A673 (cell line): Measurements from ENCODE around the gene SRSF12. TPM values are rescaled to one million over a fixed set of nuclear protein-coding genes. Genes with fewer than 3 reads are reported as not detected.

Experiments
- BruUV-seq: library from RNA; stranded (reverse); fragments of 400-500 nt; replicated peaks from 2 replicates; lab custom pipeline; 2021; lab: Mats Ljungman, UMichigan
- CTCF ChIA-PET: fragments of 300-600 bp; sonication (Branson Sonifier 250); formaldehyde crosslinking; loops from one replicate; lab custom pipeline; 2022; ENCODE audit warnings: antibody characterized with exemption; lab: Charles Lee
- POLR2A ChIA-PET: fragments of 300-600 bp; sonication (Branson Sonifier 250); formaldehyde crosslinking; loops from one replicate; lab custom pipeline; 2022; ENCODE audit warnings: antibody characterized with exemption; ENCODE audit not compliant: low non-redundant PET; lab: Charles Lee
- DNase-seq: peaks from one replicate; pipeline ENCODE4 v3.0.0-alpha.2; 2015; ENCODE audit warnings: low spot score
- H3K27ac ChIP-seq: fragments of 200-600 bp; sonication (generic); 2 replicates; pipeline ENCODE4 v1.5.1; 2016; ENCODE audit warnings: mixed run types, low read depth, mild to moderate bottlenecking, mixed read lengths, antibody characterized with exemption, low read length; ENCODE audit not compliant: poor library complexity, severe bottlenecking
- H3K27me3 ChIP-seq: fragments of 200-600 bp; sonication (generic); replicated peaks from 2 replicates; pipeline ENCODE4 v1.6.1; 2017; ENCODE audit warnings: mixed run types, low read depth, mild to moderate bottlenecking, mixed read lengths, antibody characterized with exemption, low read length; ENCODE audit not compliant: insufficient read depth, poor library complexity
- H3K36me3 ChIP-seq: fragments of 200-600 bp; sonication (generic); 2 replicates; pipeline ENCODE4 v1.6.1; 2016; ENCODE audit warnings: mixed run types, mild to moderate bottlenecking, mixed read lengths, antibody characterized with exemption, low read length; ENCODE audit not compliant: insufficient read depth, poor library complexity, severe bottlenecking
- H3K4me1 ChIP-seq: fragments of 200-600 bp; sonication (generic); 2 replicates; pipeline ENCODE4 v1.6.1; 2017; ENCODE audit warnings: mixed run types, mild to moderate bottlenecking, mixed read lengths, antibody characterized with exemption, low read length; ENCODE audit not compliant: insufficient read depth, poor library complexity, severe bottlenecking
- H3K4me3 ChIP-seq: fragments of 200-600 bp; sonication (generic); 2 replicates; pipeline ENCODE4 v1.5.1; 2016; ENCODE audit warnings: low read depth, mixed run types, mild to moderate bottlenecking, mixed read lengths, low read length; ENCODE audit not compliant: poor library complexity, severe bottlenecking
- H3K9me3 ChIP-seq: fragments of 200-600 bp; sonication (generic); 2 replicates; pipeline ENCODE4 v1.6.1; 2016; ENCODE audit warnings: mixed run types, low read depth, mild to moderate bottlenecking, mixed read lengths, antibody characterized with exemption, low read length; ENCODE audit not compliant: poor library complexity, severe bottlenecking
- EZH2 ChIP-seq: fragments of 200-600 bp; sonication (generic); IDR thresholded peaks from 2 replicates; pipeline ENCODE4 v1.6.1; 2017; ENCODE audit warnings: borderline replicate concordance, low read depth, mild to moderate bottlenecking, mixed read lengths, antibody characterized with exemption, low read length; ENCODE audit not compliant: poor library complexity, severe bottlenecking
- intact Hi-C: fragments of 100-400 bp; cut with micrococcal nuclease; formaldehyde crosslinking; loops from one replicate; pipeline ENCODE4 v1.10.0; 2022; ENCODE audit not compliant: unreplicated experiment
- total RNA-seq: library from RNA; stranded (reverse); gene quantifications from 2 replicates; pipeline ENCODE4 v1.2.3, GENCODE V29; 2021
- TF ChIP-seq, protein P1 (sequence below): fragments of 300-800, 200-600 bp; sonication (generic); conservative IDR thresholded peaks from 2 replicates; pipeline ENCODE4 v1.5.1; 2017; ENCODE audit warnings: low read depth, mild to moderate bottlenecking, antibody characterized with exemption, low read length, moderate library complexity, mixed read lengths

The SRSF12 gene
- total RNA-seq, 1 experiment from 2014 or later, result 14.3 TPM

DNA sequence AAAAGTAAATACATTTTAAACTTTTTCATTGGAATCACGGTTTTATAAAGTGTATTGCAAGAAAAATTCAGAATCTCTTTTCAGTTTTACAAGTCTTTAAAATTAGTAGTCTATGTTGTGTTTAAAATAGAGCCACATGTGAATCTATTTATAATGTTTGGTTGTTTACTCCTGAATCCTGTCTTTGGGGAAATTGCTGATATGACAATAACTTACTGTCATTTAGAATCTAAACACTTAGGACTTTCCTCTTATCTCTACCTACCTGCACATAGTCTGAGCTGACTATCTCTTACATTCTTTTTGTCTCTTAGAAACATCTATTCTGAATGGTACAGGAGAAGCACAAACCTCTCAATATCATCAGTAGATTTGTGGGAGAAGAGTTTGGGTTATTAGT, 4.1 kb upstream of the SRSF12 start:
- ChIA-PET POLR2A (no interaction called here), CTCF (no interaction called here)
- Histone ChIP-seq H3K36me3 (no peaks in the 10 kb centered on the region), H3K27me3 (no peaks in the 10 kb centered on the region), H3K27ac (no peak overlapping the region), H3K4me1 (peaks cover 5% of the 10 kb centered on the region), H3K9me3 (no peaks in the 10 kb centered on the region), H3K4me3 (no peak overlapping the region)
- BruUV-seq, result no TSS peak
- DNase-seq, result no peak
- intact Hi-C loops, result loop anchor here (1.0 kb wide), 2 partner anchors 120 to 246 kb away; no protein-coding TSS in a partner anchor
- TF ChIP-seq, protein P1, sequence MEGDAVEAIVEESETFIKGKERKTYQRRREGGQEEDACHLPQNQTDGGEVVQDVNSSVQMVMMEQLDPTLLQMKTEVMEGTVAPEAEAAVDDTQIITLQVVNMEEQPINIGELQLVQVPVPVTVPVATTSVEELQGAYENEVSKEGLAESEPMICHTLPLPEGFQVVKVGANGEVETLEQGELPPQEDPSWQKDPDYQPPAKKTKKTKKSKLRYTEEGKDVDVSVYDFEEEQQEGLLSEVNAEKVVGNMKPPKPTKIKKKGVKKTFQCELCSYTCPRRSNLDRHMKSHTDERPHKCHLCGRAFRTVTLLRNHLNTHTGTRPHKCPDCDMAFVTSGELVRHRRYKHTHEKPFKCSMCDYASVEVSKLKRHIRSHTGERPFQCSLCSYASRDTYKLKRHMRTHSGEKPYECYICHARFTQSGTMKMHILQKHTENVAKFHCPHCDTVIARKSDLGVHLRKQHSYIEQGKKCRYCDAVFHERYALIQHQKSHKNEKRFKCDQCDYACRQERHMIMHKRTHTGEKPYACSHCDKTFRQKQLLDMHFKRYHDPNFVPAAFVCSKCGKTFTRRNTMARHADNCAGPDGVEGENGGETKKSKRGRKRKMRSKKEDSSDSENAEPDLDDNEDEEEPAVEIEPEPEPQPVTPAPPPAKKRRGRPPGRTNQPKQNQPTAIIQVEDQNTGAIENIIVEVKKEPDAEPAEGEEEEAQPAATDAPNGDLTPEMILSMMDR, result no peak
- no peak for TF ChIP-seq EZH2

GRCh38 chr6:89120371-89120770, 2.5 kb upstream of the SRSF12 start:
- no peaks in the 10 kb centered on the region for H3K9me3 ChIP-seq
- BruUV-seq, result no TSS peak
- no peaks in the 10 kb centered on the region for H3K36me3 ChIP-seq
- intact Hi-C loops, result no loop called here
- POLR2A ChIA-PET, result no interaction called here
- H3K27me3 ChIP-seq, result no peaks in the 10 kb centered on the region
- TF ChIP-seq EZH2, result no peak
- TF ChIP-seq, protein P1, result no peak
- DNase-seq, result no peak
- H3K4me1 ChIP-seq, result peaks cover 5% of the 10 kb centered on the region
- H3K27ac ChIP-seq, result no peak overlapping the region
- CTCF ChIA-PET, result no interaction called here
- no peak overlapping the region for H3K4me3 ChIP-seq

DNA sequence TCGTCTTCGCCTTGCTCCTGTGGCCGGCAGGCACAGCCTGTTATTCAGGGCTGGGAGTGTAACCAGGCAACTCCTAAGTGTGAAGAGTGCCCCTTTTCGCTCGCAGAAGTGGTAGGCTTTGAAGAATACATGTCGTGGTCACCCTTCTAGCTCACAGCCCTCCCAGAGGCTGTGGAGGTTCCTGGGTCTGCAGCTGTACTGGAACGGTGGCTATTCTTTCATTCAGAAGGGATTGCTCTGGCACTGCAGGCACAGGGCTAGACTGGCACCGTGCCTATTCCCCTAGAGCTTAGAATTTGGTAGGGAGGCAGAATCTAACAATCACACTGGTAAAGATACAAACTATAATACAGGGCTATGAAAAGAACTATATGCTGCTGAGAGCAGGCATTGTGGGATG, 1.1 kb upstream of the SRSF12 start:
- no peaks in the 10 kb centered on the region for H3K9me3 ChIP-seq
- DNase-seq, result peak; percentile 15
- intact Hi-C loops, result loop anchor here (1.0 kb wide), 1 partner anchor 136 kb away; no protein-coding TSS in a partner anchor

More for the DNA sequence above, 1.1 kb upstream of the SRSF12 start:
- Histone ChIP-seq H3K4me1 (peaks cover 5% of the 10 kb centered on the region), H3K27me3 (no peaks in the 10 kb centered on the region), H3K27ac (no peak overlapping the region), H3K36me3 (no peaks in the 10 kb centered on the region), H3K4me3 (no peak overlapping the region)
- no TSS peak for BruUV-seq
- ChIA-PET POLR2A (no interaction called here), CTCF (no interaction called here)
- TF ChIP-seq, protein P1, result no peak
- TF ChIP-seq EZH2, result no peak
